ENCODE results near the gene DDX1.

DNA sequence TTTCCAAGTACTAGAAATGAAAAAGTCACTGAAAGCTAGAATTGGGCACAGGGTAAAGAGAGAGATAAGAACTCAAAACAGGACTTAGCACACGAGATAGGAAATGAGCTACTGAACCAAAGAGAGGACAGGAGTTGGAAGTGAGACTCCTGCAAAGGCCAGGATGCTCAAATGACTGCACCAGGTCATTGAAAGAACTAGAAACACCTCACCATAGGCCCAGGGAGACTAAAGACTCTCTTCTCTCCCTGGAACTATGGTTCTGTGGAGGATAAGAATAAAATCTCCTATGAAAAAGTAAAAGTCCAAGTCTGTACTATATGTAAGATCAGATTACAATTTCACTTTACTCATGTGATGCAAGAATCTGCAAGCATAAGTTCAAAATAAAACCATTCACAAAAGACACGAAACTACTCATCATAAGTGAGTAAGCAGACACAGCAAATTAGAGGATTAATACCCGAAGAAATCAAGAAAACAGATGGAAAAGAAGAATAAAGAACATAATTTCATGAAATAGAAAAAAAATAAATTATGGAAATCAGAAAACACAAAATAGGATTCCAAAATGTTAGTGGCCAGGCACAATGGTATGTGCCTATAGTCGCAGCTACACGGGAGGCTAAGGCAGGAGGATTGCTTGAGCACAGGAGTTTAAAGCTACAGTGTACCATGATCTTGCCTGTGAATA is 37.0 kb upstream of the DDX1 start:
- TF ChIP-seq, protein P1, sequence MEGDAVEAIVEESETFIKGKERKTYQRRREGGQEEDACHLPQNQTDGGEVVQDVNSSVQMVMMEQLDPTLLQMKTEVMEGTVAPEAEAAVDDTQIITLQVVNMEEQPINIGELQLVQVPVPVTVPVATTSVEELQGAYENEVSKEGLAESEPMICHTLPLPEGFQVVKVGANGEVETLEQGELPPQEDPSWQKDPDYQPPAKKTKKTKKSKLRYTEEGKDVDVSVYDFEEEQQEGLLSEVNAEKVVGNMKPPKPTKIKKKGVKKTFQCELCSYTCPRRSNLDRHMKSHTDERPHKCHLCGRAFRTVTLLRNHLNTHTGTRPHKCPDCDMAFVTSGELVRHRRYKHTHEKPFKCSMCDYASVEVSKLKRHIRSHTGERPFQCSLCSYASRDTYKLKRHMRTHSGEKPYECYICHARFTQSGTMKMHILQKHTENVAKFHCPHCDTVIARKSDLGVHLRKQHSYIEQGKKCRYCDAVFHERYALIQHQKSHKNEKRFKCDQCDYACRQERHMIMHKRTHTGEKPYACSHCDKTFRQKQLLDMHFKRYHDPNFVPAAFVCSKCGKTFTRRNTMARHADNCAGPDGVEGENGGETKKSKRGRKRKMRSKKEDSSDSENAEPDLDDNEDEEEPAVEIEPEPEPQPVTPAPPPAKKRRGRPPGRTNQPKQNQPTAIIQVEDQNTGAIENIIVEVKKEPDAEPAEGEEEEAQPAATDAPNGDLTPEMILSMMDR (conservative IDR thresholded peaks at IDR 0.05; ENCODE audit: low read length) = no peak
- TF ChIP-seq EZH2phosphoT487 (IDR thresholded peaks at IDR 0.05; ENCODE audit: borderline replicate concordance) = no peak

All from Loucy (cell line).